Measurements from ENCODE around the gene ZNF57.
A peak's percentile ranks its signal among the peaks of the same experiment; 100 is the strongest.

Gene ZNF57

DNA sequence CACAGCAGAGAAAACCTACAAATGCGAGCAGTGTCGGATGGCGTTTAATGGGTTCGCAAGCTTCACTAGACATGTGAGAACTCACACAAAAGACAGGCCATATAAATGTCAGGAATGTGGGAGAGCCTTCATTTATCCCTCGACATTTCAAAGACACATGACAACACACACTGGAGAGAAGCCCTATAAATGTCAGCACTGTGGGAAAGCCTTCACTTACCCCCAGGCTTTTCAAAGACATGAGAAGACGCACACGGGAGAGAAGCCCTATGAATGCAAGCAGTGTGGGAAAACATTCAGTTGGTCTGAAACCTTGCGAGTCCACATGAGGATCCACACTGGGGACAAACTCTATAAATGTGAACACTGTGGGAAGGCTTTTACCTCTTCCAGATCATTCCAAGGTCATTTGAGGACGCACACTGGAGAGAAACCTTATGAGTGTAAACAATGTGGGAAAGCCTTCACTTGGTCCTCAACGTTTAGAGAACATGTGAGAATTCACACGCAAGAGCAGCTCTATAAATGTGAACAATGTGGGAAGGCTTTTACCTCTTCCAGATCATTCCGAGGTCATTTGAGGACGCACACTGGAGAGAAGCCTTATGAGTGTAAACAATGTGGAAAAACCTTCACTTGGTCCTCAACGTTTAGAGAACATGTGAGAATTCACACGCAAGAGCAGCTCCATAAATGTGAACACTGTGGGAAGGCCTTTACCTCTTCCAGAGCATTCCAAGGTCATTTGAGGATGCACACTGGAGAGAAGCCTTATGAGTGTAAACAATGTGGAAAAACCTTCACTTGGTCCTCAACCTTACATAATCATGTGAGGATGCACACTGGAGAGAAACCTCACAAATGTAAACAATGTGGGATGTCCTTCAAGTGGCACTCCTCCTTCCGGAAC is 16.8 kb downstream of the ZNF57 start:
- POLR2A ChIA-PET: no interaction called here
- Histone ChIP-seq H3K27ac (ENCODE audit: extremely low read depth, low read depth, low read length) (no peak overlapping the region), H3K9me3 (ENCODE audit: control insufficient read depth, insufficient read depth, low read depth, low read length) (no peaks in the 10 kb centered on the region), H3K36me3 (ENCODE audit: control insufficient read depth in 2 of 2, insufficient read depth in 1 of 2, low read length in 2 of 2) (peaks cover 6 to 50% of the 10 kb centered on the region in 2 experiments; a peak in 2 of 3 replicates), H3K4me1 (ENCODE audit: control insufficient read depth, insufficient read depth, low read length) (no peaks in the 10 kb centered on the region), H3K4me3 (ENCODE audit: low read depth, low read length) (no peak overlapping the region)
- peak; percentile 98 for TF ChIP-seq SETDB1 (IDR thresholded peaks at IDR 0.05; ENCODE audit: insufficient read length, low read length)
- no peak for TF ChIP-seq ZNF274 (IDR thresholded peaks at IDR 0.05; ENCODE audit: low read length)
- TF ChIP-seq ZNF274 (tag by site-specific recombination; IDR thresholded peaks at IDR 0.05; ENCODE audit: borderline replicate concordance): peak; percentile 81; the same call in 1 of the 2 replicates
- TF ChIP-seq ZBTB1 (tag by site-specific recombination; IDR thresholded peaks at IDR 0.05): no peak
- CTCF ChIA-PET: no interaction called here

DNA sequence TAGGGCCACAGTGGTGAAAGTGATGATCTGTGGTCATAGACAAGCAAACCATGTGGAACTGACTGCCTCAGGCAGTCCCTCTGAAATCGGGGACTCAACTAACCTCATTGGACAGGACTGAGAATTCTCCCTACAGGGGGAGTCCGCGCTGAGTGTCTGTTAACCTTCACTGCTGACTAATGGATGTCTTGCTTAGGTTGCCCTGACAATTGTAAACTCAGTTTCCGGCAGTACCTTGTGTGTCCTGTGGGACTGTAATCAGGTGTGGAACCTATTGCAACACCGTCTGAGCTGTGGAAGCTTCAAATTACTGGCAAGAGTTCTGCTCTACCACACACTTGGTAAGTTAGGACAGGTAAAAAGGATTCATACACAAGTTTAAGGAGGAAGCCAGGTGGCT is 22.3 kb downstream of the ZNF57 start:
- H3K9me3 ChIP-seq (ENCODE audit: control insufficient read depth, insufficient read depth, low read depth, low read length): no peaks in the 10 kb centered on the region
- H3K4me1 ChIP-seq (ENCODE audit: control insufficient read depth, insufficient read depth, low read length): no peaks in the 10 kb centered on the region
- ChIA-PET CTCF (interaction anchor here (0.6 to 2.7 kb wide), 5 partner anchors 14 to 204 kb away, joined by 3 to 9 read pairs (median 3); no protein-coding TSS in a partner anchor), POLR2A (interaction anchor here (1.1 to 1.4 kb wide), 2 partner anchors 21 to 22 kb away, joined by 4 to 5 read pairs; partner anchors contain the start of genes ZNF57 and ZNF77)
- H3K27ac ChIP-seq (ENCODE audit: extremely low read depth, low read depth, low read length): no peak overlapping the region
- H3K4me3 ChIP-seq (ENCODE audit: low read depth, low read length): no peak overlapping the region
- TF ChIP-seq ZBTB7A (tag by site-specific recombination; IDR thresholded peaks at IDR 0.05; ENCODE audit: low read depth) (no peak), ZNF2 (tag by site-specific recombination; IDR thresholded peaks at IDR 0.05) (no peak), ZNF548 (tag by site-specific recombination; IDR thresholded peaks at IDR 0.05) (no peak), ZBTB1 (tag by site-specific recombination; IDR thresholded peaks at IDR 0.05) (no peak), ZNF518A (tag by site-specific recombination; conservative IDR thresholded peaks at IDR 0.05; ENCODE audit: low read depth) (no peak), ZNF626 (tag by site-specific recombination; IDR thresholded peaks at IDR 0.05) (no peak), ZNF266 (tag by site-specific recombination; IDR thresholded peaks at IDR 0.05; ENCODE audit: low read depth) (no peak), ZFP37 (tag by site-specific recombination; IDR thresholded peaks at IDR 0.05) (no peak), ZNF148 (tag by site-specific recombination; IDR thresholded peaks at IDR 0.05; ENCODE audit: borderline replicate concordance) (no peak)
- peaks cover 0 to 14% of the 10 kb centered on the region in 2 experiments; a peak in 2 of 3 replicates for H3K36me3 ChIP-seq (ENCODE audit: control insufficient read depth in 2 of 2, insufficient read depth in 1 of 2, low read length in 2 of 2)
